ENCODE results near the gene CHPF2. TPM values are rescaled to one million over a fixed set of nuclear protein-coding genes. Genes with fewer than 3 reads are reported as not detected.

CHPF2 gene
- total RNA-seq, 1 experiment from 2014 or later, result 19.5 TPM

DNA sequence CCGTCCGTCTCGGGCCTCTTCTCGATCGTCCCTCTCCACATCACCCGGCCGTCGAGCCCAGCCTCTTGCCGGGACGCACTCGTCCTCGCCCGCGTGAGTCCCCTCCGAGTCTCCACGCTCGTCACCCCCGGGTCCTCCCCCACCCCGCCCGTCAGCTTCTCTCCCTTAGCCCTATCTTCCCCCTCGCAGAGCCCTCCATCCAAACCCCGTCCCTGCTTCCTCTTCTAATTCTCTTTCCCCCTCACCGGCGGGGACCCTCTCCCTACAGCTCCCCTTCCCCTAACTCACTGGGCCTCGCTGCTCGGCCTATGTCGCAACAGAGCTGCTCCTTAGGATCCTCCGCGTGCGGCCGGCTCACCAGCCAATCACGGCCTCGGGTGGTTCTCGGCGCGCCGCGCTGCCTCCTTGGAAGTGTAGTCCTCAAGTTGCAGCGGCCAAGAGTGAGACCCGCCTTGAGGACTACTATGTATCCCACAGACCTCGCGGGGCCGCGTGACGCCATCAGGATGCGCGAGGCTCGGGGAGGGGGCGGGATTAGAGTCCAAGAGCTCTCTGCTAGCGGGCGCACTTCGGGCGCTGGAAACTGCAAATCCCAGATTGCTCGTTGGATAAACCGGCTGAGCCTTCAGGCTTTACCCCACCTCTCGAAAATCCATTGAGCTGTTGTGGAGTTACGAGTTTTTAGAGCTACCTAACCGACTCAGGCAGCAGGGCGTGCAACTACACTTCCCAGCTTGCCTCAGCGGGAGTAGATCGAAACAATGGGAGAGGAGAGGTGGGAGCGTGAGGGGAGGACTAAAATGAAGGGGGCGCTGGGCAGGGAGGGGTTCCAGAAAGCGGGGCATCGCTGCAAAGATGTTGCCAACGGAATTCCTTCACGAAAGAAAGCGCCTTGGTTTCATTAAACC lies 5.2 kb upstream of the CHPF2 start, which contains the start of gene ABCF2:
Gene ABCF2, minus strand, starts transcription at position 331 of the 908 bp plus-strand sequence. CDS start 747 bp downstream, outside the sequence.
- Histone ChIP-seq H3K27ac (ENCODE audit: low read depth, low read length) (peak within 1 kb of the TSS; percentile 66), H3K4me1 (ENCODE audit: control insufficient read depth in 1 of 2, insufficient read depth in 2 of 2, low read length in 2 of 2) (peaks cover 14 to 27% of the 10 kb centered on the region in 2 experiments), H3K4me2 (ENCODE audit: low read length) (peak within 1 kb of the TSS; percentile 88), H3K27me3 (ENCODE audit: insufficient read depth, low read length) (no peaks in the 10 kb centered on the region), H3K9me2 (ENCODE audit: insufficient read depth) (no peaks in the 10 kb centered on the region), H3K9me3 (ENCODE audit: control insufficient read depth in 1 of 2, insufficient read depth in 1 of 2, low read depth in 1 of 2, low read length in 2 of 2) (no peaks in the 10 kb centered on the region), H3K4me3 (replicated peaks in 1 of 2; ENCODE audit: low read depth in 1 of 2, low read length in 2 of 2) (peak within 1 kb of the TSS; percentile 76 to 83), H3K79me2 (ENCODE audit: insufficient read depth, low read length) (peaks cover 29% of the 10 kb centered on the region), H4K20me1 (ENCODE audit: insufficient read depth) (no peaks in the 10 kb centered on the region), H3K36me3 (ENCODE audit: control insufficient read depth in 1 of 2, insufficient read depth in 2 of 2, low read length in 2 of 2) (peaks cover 14 to 33% of the 10 kb centered on the region in 2 experiments; a peak in 3 of 4 replicates), H3K9ac (ENCODE audit: low read length) (peak within 1 kb of the TSS; percentile 90), H2AFZ (ENCODE audit: low read depth, low read length, poor library complexity, severe bottlenecking) (no peak within 1 kb of the TSS)
- BruUV-seq (replicated peaks), result no TSS peak
- ATAC-seq (peak; percentile 99), DNase-seq (ENCODE audit: low read depth, low spot score) (peak; percentile 98)
- TF ChIP-seq SP1 (IDR thresholded peaks at IDR 0.05; ENCODE audit: low read depth) (no peak), ZBTB33 (IDR thresholded peaks at IDR 0.05; ENCODE audit: extremely low read depth, insufficient replicate concordance, low read length) (peak; percentile 86), SIN3A (IDR thresholded peaks at IDR 0.05; ENCODE audit: low read depth) (no peak), CTCF (IDR thresholded peaks at IDR 0.05 in 2 of 3, conservative IDR thresholded peaks at IDR 0.05 in 1 of 3; ENCODE audit: borderline replicate concordance in 1 of 3, insufficient read depth in 1 of 3, low read depth in 2 of 3, low read length in 2 of 3) (no peak), ZNF274 (IDR thresholded peaks at IDR 0.05; ENCODE audit: low read depth, low read length) (no peak), POLR2AphosphoS5 (IDR thresholded peaks at IDR 0.05; ENCODE audit: low read depth, low read length) (peak; percentile 76), ZFX (IDR thresholded peaks at IDR 0.05) (peak; percentile 80), JUND (IDR thresholded peaks at IDR 0.05) (no peak), YY1 (IDR thresholded peaks at IDR 0.05; ENCODE audit: extremely low read depth, insufficient replicate concordance, low read depth, low read length) (peak; percentile 75), POLR2A (IDR thresholded peaks at IDR 0.05; ENCODE audit: borderline replicate concordance, extremely low read depth, insufficient read depth, insufficient read length) (peak; percentile 54), RAD21 (IDR thresholded peaks at IDR 0.05; ENCODE audit: low read depth) (no peak)
- ChIA-PET POLR2A (interaction anchor here (0.7 to 1.8 kb wide), 7 partner anchors 13 to 217 kb away, joined by 3 to 5 read pairs (median 4); partner anchors contain the start of gene ABCB8), CTCF (interaction anchor here (0.7 to 1.3 kb wide), 5 partner anchors 9 to 103 kb away, joined by 3 to 12 read pairs (median 5); no protein-coding TSS in a partner anchor), RAD21 (ENCODE audit: low non-redundant PET in 1 of 2, low total read pairs in 2 of 2, uncharacterized antibody in 2 of 2, unreplicated experiment in 2 of 2) (interaction anchor here in 1 of 2 experiments (0.6 kb wide), 1 partner anchor 80 kb away, joined by 3 read pairs; no protein-coding TSS in a partner anchor)
- intact Hi-C loops (cut with micrococcal nuclease), result no loop called here

Measured in HCT116 (cell line).